NCI-H526 (cell line): ENCODE results near the gene MYO10.
A peak's percentile ranks its signal among the peaks of the same experiment; 100 is the strongest.
"Not testable (repeated sequence)": the region's sequence is repeated elsewhere in the genome, so short reads cannot be mapped to it uniquely, and the experiment has no call there.

Experiments used
- DNase-seq, 2 experiments: peaks; one replicate each; lab custom pipeline; 2025; lab: John Stamatoyannopoulos, UW

MYO10 gene

DNA sequence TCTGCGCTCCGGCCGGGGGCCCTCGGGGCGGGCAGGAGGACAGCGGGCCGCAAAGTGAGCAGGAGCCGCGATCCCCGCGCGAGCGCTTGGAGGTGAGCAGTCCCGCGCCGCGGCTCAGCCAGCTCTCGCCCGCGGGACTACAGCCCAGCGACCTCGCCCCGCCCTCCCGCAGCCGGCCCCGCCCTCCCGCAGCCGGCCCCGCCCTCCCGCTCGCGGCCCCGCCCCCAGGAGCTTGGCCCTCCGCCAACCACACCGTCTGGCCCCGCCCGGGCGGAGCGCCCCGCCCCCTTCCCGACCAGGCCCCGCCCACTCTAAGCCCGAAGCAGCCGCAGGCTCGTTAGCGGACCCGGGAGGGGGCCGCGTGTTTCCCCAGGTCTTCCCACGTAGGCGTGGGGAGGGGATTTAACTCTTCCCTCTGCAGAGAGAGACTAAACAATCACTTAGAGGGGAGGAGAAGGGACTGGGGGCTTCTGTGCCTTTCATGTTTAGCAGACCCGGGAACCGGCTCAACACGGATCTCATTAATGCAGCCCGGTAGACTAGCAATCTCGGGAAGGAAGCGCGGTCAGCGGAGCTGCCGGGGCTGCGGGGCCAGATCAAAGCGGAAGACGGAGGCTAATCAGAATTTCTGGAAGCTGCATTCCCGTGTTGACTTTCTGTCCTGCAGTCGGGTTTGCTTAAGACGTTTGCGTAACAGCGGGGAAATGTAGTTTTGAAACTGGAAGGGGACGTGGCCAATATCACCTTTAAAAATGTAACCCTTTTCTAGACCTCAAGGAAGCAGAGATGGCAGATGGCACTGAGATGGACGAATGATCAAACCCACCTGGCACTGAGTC, at the start of gene MYO10:
Gene MYO10 (minus strand): TSS at position 139 of the 839 bp plus-strand sequence. CDS start 480 bp downstream, outside the sequence.
- peak; percentile 64 to 94 for DNase-seq

DNA sequence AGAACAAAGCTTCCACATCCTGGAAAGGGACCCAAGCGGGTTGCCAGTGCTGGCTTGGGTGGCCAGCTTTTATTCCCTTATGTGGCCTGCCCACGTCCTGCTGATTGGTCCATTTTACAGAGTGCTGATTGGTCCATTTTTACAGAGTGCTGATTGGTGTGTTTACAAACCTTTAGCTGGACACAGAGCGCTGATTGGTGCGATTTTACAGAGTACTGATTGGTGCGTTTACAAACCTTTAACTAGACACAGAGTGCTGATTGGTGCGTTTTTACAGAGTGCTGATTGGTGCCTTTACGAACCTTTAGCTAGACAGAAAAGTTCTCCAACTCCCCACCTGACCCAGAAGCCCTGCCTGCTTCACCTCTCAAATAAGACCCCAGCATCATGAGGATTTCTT, 49.2 kb upstream of the MYO10 start:
- DNase-seq: not testable (repeated sequence)

DNA sequence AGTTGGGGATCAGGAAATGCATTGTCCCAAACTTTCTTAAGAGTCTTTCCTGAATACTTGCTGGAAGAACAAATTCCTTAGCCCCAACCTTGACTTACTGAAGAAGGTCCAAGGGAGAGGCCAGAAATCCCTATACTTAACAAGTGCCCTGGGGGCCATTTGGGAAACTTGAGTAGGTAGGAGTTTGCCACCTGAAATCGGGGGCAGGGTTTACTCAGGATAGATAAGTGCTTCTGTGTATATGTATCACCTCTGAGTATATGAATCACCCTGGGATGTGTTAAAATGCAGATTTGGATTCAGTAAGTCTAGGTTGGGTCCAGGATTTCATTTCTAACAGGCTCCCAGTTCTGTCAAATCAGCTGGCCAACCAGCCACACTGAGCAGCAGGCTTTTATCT, 47.9 kb upstream of the MYO10 start:
- DNase-seq: no peak

DNA sequence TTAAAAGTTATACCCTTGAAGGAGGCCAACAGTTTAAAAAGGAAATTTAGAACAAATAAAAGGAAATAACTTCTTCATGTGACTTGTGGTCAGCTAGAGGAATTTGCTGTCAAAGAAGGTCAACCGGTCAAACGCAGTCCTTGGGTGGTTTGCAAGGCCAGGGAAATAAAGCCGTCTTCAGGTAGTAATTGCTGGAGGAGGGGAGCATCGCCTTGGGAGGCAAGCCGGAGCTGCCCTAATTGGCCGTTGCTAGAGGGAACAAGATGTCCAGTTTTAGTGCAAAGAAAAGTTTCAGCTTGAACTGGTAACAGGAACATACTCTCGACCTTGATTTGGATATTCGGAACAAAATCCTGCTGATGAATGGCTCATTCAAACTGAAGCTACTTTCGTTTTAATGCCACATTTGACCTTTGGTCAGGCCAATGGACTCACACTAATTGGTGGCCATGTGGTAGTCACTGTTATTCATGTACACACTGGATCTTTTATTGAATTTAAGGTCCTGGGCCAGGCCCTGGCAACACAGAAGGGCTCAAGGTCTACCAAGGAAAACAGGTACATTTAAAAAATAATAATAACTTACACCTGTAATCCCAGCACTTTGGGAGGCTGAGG, 47.0 kb upstream of the MYO10 start:
- no peak for DNase-seq

DNA sequence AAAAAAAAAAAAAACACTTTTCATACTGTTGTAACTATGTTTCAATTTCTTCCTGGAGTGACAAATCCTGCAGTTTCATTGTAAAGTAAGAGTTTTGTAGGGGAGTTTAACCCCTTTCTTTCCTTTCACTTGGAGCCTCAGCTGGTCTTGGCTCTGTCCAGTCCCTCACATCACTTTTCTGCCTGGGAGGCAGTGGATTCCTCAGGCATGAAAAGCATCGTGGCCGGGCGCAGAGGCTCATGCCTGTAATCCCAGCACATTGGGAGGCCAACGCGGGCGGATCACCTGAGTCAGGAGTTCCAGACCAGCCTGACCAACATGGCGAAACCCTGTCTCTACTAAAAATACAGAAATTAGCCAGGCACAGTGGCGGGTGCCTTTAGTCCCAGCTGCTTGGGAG, 45.6 kb upstream of the MYO10 start:
- DNase-seq: no peak

DNA sequence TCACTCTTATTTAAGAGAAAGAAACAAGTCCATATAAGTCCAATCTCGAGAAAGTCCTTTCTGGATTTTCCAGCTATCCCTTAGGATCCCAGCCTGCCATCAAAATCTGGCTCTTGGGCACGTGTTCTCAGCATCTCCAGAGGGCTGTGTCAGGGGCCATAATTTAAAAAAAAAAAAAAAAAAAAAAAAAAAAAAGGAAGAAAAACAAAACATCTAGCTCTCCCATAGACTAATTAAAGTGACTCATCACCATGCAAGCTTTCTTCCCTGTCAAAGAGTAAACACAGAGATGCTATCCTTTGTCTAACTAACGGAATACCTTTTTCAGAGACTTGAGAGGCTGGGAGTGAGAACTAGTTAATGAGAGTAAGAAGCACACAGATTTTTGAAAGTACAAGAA, 44.9 kb upstream of the MYO10 start:
- DNase-seq: no peak

DNA sequence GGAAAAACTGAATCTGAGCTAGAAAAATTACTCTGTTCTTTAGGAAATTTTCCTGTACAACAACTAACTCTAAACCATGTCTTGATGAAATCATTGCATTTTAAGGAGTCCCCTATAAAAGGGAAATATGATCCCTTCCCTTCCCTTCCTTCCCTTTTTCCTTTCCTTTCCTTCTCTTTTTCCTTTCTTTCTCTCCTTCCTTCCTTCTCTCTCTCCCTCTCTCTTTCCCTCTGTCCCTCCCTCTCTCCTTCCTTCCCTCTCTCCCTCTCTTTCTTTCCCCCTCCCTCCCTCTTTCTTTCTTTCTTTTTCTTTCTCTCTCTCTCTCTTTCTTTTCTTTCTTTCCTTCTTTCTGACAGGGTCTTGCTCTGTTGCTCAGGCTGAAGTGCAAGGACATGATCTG, 42.2 kb upstream of the MYO10 start:
- no peak for DNase-seq

DNA sequence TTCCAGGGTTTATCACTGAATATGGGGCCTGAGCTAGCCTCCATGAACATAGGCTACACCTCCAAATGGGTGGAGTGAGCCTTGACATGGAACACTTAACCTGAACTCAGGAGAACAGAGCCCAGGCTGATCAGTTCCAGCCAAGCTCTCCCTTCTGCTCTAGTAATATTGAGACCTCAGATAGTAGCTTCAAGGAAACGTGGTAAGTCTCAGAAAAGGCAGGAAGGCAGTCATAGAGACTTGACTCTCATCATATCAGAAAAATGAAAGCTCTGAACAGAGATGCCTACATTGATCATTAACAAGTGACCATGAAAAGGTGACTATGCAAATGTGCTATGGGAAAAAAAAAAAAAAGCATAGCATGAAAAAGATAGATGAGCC, 40.5 kb upstream of the MYO10 start:
- no peak for DNase-seq

DNA sequence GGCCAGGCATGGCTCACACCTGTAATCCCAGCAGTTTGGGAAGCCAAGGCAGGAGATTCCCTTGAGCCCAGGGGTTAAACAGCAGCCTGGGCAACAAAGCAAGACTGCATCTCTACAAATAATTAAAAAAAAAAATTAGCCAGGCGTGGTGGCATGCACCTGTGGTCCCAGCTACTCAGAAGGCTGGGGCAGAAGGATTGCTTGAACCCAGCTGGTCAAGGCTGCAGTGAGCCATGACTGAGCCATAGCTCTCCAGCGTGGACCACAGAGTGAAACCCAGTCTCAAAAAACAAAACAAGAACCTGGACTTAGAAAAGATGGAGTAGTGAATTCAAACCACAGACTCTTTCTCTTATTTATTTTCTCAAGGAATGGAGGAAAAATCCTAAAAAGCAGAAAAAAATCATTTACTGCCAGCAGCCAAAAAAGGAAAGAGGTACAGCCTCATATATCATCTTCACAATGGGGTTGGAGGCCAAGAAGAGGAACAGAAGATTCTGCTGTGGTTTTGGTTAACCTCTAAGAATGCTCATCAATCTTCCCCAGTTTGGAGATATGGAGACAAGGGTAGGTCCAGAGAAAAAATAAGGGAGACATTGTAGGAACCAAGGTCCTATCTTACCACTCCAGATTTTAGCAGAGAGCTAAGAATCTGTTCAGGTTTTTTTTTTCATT, 40.0 kb upstream of the MYO10 start:
- DNase-seq: no peak

DNA sequence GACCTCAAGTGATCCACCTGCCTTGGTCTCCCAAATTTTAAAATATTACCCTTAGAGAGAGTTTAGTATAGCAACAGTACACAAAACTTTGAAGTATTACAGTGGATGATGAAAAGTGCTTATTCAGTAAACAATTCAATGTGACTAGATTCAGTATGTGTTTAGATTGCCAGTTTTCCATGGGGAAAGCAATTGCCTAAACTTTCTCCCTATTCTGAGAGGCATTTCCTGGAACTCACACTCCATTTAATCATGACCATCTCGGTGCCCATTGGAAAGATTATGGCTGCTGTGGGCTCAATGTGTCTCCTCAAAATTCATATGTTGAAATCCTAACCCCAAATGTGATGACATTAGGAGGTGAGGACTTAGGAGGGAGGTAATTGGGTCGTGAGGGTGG, 38.9 kb upstream of the MYO10 start:
- DNase-seq: no peak

DNA sequence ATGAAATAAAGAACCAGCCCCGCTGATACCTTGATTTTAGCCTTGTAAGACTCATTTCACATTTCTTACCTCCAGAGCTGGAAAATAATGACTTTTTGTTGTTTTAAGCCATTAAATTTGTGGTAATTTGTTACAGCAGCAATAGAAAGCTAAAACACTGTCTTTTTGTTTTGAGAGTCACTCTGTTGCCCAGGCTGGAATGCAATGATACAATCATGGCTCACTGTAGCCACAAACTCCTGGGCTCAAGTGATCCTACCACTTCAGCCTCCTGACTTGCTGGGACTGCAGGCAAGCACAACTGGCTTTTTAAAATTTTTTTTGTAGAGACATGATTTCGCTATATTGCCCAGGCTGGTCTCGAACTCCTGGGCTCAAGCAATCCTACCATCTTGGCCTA, 34.7 kb upstream of the MYO10 start:
- no peak for DNase-seq

DNA sequence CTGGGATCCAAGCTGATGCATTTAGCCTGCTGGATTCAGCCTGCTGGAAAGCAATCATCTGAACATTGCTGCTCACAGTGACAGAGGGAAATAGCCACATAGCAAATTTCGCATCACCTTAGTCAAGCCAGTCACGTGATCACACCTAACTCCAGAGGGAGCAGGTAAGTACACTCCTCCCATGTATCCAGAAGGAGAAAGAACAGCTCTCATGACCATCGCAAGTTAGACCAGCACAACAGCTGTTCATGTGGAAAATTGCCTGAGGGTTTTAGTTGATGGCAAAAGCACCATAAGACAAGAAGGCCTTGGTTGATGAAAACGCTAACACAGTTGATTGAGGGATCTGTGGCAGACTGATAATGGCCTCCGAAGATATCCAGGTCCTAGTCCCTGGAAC, 34.2 kb upstream of the MYO10 start:
- no peak for DNase-seq

DNA sequence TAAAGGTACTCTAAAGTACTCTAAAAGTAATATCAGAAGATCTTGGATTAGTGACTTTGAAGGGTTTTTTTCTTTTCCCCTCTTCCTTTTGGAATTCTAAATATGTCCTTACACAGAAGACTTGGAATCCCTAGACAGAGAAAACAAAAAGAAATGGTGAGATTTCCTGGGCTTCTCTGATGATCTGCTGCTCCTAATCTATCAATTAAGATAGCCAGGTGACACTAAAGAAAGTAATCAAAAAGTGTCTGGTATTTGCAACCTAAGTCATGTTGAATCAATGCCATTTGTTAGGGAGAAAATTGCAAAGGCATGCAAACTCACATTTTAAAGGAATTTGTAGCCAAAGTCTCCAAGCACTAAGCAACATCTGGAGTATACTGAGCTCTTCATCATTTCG, 29.5 kb upstream of the MYO10 start:
- no peak for DNase-seq

DNA sequence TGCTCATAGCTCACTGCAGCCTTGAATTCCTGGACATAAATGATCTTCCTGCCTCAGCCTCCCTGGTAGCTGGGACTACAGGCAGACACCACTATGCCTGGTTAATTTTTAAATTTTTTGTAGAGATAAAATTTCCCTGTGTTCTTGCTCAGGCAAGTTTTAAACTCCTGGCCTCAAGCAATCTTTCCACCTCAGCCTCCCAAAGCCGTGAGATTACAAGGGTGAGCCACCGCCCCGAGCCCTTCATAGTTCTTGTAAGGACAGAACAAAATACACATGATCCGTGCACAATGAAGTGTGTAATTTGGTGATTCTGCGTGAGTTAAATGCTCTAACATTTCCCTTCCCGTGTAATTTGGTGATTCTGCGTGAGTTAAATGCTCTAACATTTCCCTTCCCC, 27.7 kb upstream of the MYO10 start:
- DNase-seq: no peak

DNA sequence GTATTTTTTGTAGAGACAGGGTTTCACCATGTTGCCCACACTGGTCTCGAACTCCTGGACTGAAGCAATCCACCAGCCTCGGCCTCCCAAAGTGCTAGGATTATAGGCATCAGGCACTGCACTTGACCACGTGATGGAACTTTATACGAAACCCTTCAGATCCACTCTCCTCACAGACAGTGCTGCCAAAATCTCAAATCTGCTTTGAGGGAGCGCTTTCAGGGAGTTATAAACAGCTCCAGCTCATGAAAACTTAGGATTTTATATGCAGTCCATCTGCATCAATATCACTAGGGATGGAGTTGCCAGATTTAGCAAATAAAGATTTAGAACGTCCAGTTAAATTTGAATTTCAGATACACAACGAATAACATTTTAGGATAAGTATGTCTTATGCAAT, 25.0 kb upstream of the MYO10 start:
- DNase-seq: no peak

DNA sequence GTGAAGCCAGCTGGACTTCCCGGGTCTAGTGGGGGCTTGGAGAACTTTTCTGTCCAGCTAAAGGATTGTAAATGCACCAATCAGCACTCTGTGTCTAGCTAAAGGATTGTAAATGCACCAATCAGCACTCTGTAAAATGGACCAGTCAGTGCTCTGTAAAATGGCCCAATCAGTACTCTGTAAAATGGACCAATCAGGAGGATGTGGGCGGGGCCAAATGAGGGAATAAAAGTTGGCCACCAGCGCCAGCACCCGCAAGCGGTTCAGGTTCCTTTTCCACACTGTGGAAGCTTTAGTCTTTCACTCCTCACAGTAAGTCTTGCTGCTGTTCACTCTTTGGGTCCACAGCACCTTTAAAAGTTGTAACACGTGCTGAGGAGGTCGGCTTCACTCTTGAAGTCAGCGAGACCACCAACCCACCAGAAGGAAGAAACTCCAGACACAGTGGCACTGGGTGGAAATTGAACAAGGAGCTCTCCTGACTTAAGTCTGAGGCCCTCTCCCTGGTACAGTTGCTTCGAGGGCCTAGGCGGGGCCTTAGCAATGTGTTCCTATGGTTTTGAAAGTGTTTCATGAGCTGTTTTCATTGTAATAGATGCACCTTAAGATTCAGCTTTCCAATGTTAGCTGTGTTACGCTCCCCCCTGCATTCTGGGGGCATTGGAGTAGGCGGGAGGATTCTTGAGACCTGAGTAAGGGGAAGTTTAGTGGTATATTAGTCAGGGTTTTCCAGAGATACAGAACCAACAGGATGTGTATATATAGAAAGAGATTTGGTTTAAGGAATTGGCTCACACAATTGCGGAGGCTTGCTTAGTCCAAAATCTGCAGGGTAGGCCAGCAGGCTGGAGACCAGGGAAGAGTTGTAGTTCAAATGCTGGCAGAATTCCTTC, 21.5 kb upstream of the MYO10 start:
- DNase-seq: no peak

DNA sequence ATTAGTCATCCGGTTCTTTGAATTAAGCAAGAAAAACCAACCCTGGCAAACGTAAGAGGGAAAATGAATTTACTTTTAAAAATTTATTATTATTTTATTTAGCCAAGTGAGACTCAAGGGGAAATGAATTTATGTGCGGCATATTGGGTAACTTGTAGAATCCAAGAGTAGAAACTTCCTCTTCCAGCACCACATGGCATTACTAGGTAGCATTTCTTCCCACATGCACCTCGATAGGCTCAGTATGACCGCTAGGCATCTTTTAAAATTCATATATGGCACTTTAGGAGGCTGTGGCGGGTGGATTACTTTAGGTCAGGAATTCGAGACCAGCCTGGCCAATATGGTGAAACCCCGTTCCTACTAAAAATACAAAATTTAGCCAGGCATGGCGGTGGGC, 17.6 kb upstream of the MYO10 start:
- no peak for DNase-seq

DNA sequence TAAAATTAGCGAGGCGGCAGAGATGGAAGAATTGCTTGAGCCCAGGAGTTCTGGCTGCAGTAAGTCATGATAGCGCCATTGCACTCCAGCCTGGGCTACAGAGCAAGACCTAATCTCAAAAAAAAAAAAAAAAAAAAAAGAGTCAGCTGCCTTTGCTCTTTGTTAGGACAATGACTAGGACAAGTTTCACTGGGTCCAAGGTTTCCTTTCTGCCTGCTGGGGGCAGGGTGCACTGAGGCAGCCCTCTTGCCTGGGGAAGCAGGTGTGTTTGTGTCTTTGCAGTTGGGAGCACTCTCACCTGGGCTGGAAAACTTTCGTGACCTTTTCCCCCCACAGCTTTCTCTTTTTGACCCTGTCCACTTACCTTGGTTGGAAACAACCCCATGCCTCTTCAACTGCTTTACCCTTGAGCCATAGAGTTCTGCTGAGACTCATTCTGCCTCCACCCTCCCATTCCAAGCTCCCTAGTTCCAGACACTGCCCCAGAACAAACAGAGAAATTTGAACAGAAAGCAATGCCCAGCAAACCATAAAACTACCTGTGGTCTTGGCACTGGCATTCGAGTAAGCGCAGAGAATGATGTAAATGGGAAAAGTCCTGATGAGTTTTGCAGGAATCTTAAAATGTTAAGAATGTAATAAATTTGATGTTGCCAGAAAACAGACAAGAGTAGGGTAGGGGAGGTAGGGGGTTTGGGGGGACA, 17.0 kb upstream of the MYO10 start:
- no peak for DNase-seq

DNA sequence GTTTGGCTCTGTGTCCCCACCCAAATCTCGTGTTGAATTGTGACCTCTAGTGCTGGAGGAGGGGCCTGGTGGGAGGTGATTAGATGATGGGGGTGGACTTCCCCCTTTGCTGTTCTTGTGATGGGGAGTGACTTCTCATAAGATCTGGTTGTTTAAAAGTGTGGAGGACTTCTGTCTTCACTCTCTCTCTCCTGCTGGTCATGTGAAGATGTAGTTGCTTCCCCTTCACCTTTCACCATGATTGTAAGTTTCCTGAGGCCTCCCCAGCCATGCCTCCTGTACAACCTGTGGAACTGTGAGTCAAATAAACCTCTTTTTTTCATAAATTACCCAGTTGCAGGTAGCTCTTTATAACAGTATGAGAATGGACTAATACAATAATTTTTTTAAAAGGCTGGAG, 10.6 kb upstream of the MYO10 start:
- no peak for DNase-seq

DNA sequence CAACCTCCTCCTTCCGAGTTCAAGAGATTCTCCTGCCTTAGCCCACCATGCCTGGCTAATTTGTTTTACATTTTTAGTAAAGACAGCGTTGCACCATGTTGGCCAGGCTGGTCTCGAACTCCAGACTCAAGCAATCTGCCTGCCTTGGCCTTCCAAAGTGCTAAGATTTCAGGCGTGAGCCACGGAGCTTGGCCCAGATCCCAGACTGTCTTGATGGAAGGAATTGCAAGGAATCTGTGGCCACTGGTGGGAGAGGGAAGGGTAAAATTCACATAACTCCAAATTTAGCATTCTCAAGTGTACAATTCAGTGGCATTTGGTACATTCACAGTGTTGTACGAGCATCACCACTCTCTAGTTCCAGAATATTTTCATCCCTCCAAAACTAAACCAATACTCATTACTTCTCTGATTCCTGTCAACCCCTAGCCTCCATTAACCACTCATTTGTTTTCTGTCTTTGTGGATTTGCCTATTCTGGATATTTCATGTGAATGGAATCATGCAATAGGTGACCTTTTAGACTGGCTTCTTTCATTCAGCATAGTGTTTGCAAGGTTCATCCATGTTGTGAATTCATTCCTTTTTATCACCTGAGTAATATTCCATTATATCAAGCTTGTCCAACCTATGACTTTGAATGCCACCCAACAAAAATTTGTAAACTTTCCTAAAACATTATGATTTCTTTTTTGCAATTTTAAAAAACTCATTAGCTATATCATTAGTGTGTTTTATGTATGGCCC, 8.9 kb upstream of the MYO10 start:
- DNase-seq: no peak
